NCI-H2107 treated with DMSO at 0.1 percent for 48 hours (cell line): ENCODE results near the gene FKBP1A.
A peak's percentile ranks its signal among the peaks of the same experiment; 100 is the strongest.

Experiments
- DNase-seq: peaks from one replicate; lab custom pipeline; 2025; ENCODE audit not compliant: unreplicated experiment; lab: John Stamatoyannopoulos, UW

FKBP1A gene

GRCh38 chr20:1392693-1393506 is at the start of gene FKBP1A:
Gene FKBP1A, minus strand, starts transcription at chr20:1393054. Its CDS starts 56 bp downstream, at chr20:1392998.
- peak; percentile 32 for DNase-seq

DNA sequence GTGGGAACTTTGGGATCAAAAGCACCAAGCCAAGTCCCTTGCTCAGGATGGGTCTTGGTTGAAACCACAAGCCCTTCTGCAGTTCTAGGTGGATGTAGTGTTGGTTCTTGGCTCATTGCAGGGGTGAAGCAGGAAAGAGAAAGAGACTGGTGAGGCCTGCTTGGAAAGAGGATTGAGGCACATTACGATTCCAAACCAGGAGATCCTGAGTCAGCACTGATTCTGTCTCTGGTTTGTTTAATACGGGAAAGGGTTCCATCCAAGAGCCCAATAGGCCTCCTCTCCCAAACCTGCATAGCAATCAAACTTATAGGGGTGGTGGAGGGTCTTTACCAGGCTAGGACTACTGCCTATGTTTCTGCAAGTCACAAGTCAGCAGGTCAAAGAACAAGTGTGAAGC is 49.5 kb upstream of the FKBP1A start:
- no peak for DNase-seq

GRCh38 chr20:1441133-1441532 is 48.3 kb upstream of the FKBP1A start:
- no peak for DNase-seq

GRCh38 chr20:1440024-1440423 is 47.2 kb upstream of the FKBP1A start:
- DNase-seq, result no peak

DNA sequence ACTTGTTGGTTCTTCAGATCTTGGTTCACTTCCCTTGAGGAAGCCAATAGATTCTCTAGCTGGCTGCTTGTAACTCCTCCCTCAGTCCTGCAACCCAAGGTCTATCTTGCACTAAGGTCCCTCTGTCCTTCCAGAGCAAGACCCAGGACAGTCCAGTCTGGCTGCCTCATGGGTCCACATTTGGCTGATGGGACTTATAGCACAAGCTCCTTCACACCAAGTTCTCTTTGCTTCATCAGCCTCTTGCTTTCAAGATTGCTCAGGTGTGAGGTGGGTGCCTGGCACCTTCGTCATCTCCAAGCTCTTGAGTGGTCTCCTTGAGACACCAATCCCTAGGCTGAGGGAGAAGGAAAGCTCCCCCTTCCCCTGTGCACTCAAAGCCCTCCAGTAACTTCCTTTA is 45.5 kb upstream of the FKBP1A start:
- DNase-seq, result no peak

DNA sequence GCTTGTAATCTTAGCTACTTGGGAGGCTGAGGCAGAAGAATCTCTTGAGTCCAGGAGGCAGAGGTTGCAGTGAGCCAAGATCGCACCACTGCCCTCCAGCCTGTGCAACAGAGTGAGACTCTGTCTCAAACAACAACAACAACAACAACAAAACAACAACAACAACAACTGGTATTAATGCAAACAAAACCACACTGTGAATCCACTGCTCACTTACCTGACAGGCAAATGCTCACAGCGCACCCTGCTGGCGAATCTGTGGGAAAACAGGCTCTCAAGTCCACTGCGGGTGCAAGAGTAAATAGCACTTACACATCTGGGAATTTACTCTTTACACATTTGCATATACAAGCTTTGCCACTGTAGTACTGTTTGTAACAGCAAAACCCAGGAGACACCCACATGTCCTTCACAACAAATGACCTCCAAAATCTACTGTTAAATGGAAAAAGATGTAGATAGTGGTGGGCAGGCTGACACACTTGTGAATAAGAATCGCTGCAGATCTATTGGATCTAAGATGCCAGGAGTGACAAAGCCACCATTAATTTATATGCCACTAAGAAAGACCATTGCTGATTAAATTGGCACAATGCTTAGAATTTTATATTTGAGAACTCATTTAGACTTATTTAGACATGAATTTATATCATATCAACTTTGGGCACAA is 44.5 kb upstream of the FKBP1A start:
- DNase-seq, result peak; percentile 37

DNA sequence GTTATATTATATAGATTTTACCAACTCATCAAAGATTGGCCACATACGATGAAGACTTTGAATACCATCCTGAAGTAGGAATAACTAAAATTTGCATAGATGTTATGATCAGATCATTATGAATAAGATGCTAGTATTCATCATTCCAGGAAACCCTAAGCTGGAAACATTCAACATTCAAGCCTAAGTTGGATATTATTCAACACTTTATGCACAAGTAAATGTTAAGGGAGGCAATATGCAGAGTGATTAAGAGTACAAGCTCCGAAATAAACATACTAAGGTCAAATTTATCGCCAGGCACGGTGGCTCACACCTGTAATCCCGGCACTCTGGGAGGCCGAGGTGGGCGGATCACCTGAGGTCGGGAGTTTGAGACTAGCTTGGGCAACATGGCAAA is 43.4 kb upstream of the FKBP1A start:
- no peak for DNase-seq

- no peak for DNase-seq
Measured at GRCh38 chr20:1435337-1435699, 42.5 kb upstream of the FKBP1A start.

DNA sequence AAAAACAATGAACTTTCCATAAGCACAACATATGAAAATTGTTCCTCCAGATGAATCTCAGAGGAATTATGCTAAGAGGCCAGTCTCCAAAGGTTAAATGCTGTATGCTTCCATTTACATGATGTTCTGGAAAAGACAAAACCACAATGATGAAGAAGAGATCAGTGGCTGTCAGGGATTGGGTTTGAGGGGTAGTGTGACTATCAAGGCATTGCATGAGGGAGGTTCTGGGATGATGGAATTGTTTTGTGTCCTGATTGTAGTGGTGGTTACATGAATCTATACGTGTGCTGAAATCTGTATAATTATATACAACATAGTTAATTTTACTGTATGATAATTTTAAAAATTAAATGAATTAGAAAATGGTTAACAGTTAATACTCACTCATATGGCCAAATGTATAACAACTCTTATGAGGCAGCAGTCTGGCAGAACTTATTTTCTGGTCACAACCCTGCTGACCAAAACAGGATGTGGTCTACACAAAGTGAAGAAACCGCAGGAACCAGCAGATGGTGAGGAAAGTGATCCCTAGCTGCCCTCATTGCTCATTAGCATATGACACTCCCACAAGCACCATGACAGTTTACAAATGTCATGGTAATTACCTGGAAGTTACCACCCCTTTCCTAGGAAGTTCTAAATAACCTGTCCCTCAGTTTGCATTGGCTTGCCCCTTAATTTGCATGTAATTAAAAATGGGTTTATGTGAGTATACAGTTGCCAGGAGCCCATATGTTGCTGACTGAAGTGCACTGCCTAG is 41.9 kb upstream of the FKBP1A start:
- DNase-seq, result peak; percentile 42

GRCh38 chr20:1431158-1431557 is 38.3 kb upstream of the FKBP1A start:
- peak; percentile 47 for DNase-seq

DNA sequence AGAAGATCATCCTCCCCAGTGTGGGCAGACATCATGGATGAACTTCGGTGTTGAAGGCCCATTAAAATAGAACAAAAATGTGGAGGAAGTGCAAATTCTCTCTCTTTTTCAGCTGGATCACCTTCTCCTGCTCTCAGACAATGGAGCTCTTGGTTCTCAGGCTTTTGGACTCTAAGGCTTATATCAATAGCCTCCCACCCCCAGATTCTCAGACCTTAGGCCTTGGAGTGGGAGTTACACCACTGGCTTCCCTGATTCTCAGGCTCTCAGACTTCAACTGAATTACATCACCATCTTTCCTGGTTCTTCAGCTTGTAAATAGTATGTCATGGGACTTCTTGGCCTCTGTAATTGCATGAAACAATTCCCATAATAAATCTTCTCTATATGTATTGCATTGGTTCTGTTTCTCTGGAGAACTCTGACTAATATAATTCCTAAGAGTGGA is 37.2 kb upstream of the FKBP1A start:
- no peak for DNase-seq

DNA sequence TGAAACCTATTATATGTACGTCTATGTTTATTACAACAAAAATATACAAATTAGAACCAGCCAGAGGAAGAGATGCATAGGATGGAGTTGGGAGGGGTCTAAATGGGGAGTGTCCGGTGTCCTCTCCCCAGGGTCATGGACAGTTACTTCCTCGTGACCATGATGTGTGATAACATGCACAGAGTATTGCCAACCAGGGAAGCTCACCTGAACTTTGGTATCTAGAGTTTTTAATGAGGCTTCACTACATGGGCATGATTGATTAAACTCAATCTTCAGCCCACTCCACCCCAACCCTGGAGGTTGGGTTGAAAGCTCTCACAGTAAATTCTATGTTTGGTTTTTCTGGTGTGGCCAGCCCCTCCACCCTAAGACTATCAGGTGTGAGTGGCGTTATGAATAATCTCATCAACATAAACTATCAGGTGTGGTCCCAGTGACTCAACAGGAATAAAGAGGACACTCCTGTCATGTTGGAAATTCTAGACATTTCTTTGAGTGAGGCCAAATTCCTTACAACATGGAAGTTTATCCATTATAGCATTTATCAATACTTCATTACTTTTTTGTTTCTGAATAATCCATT is 36.4 kb upstream of the FKBP1A start:
- DNase-seq, result no peak

- DNase-seq, result peak; percentile 94
Measured at GRCh38 chr20:1427457-1428054, 34.7 kb upstream of the FKBP1A start.

DNA sequence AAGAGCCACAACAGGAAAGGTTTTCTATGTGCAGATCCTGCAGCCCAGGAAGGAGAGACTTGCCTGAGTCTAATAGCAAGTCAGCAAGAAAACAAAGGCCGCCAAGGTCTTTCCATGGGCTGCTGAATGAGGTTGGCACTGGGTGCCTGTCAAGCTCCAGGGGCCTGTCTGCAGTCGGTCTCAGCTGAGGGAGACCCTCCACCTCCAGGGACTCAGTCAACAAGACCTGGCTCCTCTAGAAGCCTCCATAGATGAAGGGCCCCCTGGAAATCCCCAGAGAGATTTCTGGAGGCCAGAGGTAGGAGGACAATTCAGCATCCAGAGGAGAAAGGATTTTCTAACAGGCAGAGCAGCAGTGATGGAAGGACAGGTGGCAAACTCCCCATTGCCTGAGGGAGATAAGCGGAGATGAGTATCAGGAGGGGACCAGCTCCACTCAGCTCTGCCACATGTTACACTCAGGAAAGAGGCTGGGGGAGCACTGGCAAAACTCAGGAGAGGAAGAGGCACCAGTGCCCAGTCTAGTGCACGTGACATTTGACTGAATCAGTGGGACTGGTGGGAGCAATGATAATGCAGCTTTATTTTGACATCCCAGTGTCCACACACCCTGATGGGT is 33.5 kb upstream of the FKBP1A start:
- no peak for DNase-seq

DNA sequence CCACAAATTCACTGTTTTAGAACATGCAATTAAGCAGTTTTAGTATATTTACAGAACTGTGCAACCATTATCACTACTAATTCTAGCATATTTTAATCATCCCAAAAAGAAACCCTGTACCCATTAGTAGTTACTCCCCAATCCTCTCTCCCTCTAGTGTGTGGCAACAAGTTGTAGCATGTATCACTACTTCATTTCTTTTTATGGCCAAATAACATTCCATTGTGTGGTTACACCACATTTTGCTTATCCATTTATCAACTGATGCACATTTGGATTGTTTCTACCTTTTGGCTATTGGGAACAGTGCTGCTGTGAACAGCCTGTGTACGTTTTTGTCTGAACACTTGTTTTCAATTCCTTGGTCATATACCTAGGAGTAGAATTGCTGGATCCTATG is 31.5 kb upstream of the FKBP1A start:
- DNase-seq, result no peak

- DNase-seq, result peak; percentile 24
Measured at GRCh38 chr20:1423625-1424106, 30.8 kb upstream of the FKBP1A start.

DNA sequence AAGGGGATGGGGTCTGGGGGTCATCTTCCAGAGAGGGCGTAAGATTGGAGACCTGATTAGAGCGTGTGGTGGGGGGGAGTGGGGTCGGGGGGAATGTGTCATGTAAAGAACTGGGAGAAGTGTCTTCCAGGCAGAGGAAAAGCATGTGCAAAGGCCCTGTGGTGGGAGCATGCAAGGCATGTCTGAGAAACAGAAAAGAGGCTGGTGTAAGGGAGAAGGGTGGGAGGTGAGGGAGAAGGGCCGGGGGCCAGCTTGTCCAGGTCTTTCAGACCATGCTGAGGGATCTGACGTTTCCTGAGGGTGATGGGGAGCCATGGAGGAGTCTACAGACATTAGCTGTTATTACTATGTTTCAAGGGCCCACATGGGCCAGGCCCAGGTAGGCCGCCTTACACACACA is 30.4 kb upstream of the FKBP1A start:
- DNase-seq, result no peak

- no peak for DNase-seq
Measured at GRCh38 chr20:1422753-1423152, 29.9 kb upstream of the FKBP1A start.

DNA sequence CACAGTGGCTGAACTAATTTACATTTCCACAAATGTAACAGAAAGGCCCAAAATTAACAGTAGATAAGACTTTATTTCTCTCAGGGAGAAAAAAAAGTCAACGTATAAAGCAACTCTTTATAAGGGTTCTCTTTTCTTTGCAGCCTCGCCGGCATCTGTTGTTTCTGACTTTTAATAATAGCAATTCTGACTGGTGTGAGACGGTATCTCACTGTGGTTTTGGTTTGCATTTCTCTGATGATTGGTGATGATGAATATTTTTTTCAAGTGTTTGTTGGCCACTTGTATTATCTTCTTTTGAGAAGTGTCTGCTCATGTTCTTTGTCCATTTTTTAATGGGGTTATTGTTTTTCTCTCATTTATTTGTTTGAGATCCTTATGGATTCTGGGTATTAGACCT is 27.2 kb upstream of the FKBP1A start:
- DNase-seq, result no peak

DNA sequence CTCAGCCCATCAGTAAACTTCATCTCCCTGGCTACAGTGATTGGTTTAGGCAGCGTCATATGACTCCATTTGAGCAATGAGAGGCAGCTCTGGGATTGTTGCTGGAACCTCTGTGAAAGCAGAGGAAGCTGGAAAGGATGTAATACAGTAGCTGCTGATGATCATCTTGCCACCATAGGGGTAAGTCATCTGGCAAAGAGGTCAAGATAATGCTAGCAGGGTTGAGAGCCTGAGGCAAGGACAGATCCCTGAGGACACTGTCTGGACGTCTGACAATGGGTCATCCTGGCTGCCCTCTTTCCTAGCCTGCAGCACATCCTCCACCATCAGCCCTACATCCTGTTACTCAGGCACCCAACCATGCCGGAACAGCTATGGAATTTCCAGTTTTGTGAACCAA is 25.5 kb upstream of the FKBP1A start:
- no peak for DNase-seq
